Brain microvascular endothelial cell (primary cell): ENCODE measurements around the gene IDI2.
"Not testable (repeated sequence)": the region's sequence is repeated elsewhere in the genome, so short reads cannot be mapped to it uniquely, and the experiment has no call there.

ENCODE experiments used
- DNase-seq: peaks from one replicate; pipeline ENCODE4 v3.0.0-alpha.2; 2020
- H3K27ac ChIP-seq: fragments of 250-450 bp; sonication (Bioruptor Pico); 2 replicates; pipeline ENCODE4 v1.5.1; 2020; ENCODE audit warnings: mild to moderate bottlenecking, moderate library complexity
- H3K27me3 ChIP-seq: fragments of 250-450 bp; sonication (Bioruptor Pico); replicated peaks from 2 replicates; pipeline ENCODE4 v1.5.1; 2020; ENCODE audit warnings: mild to moderate bottlenecking
- H3K36me3 ChIP-seq: fragments of 250-450 bp; sonication (Bioruptor Pico); replicated peaks from 2 replicates; pipeline ENCODE4 v1.5.1; 2020; ENCODE audit warnings: mild to moderate bottlenecking
- H3K4me3 ChIP-seq: 2 replicates; pipeline ENCODE4 v1.5.1; 2011; ENCODE audit warnings: low read depth, mild to moderate bottlenecking, control low read depth, low read length, moderate library complexity
- CTCF ChIP-seq: IDR thresholded peaks from 2 replicates; pipeline ENCODE4 v1.5.1; 2011; ENCODE audit warnings: low read depth, mild to moderate bottlenecking, moderate library complexity, low read length, control low read depth, inconsistent platforms; ENCODE audit errors: missing control alignments
- in situ Hi-C: cut with HindIII; loops from 2 replicates; pipeline ENCODE4 v1.10.0; 2017; ENCODE audit warnings: low sequenced_read_pairs, low pct_ligation_motif_present

Gene IDI2

GRCh38 chr10:1015688-1016087 is 10.0 kb downstream of the IDI2 start:
- no peaks in the 10 kb centered on the region for H3K27me3 ChIP-seq
- no peak overlapping the region for H3K4me3 ChIP-seq
- no peak overlapping the region for H3K27ac ChIP-seq
- H3K36me3 ChIP-seq, result peaks cover 78% of the 10 kb centered on the region
- in situ Hi-C loops, result no loop called here
- TF ChIP-seq CTCF, result no peak
- DNase-seq, result no peak

GRCh38 chr10:1011696-1012095 is 14.0 kb downstream of the IDI2 start:
- Histone ChIP-seq H3K27me3 (no peaks in the 10 kb centered on the region), H3K36me3 (peaks cover 80% of the 10 kb centered on the region), H3K4me3 (no peak overlapping the region), H3K27ac (no peak overlapping the region)
- DNase-seq, result no peak
- in situ Hi-C loops, result no loop called here
- TF ChIP-seq CTCF, result no peak

GRCh38 chr10:1010703-1011102 is 15.0 kb downstream of the IDI2 start:
- Histone ChIP-seq H3K36me3 (peaks cover 81% of the 10 kb centered on the region), H3K27ac (no peak overlapping the region), H3K4me3 (no peak overlapping the region), H3K27me3 (no peaks in the 10 kb centered on the region)
- no peak for TF ChIP-seq CTCF
- in situ Hi-C loops, result no loop called here
- DNase-seq, result no peak

- DNase-seq, H3K4me3 ChIP-seq, H3K27ac ChIP-seq, H3K27me3 ChIP-seq, in situ Hi-C loops: not testable (repeated sequence)
- H3K36me3 ChIP-seq, result peaks cover 87% of the 10 kb centered on the region
These were observed 15.7 kb downstream of the IDI2 start for GRCh38 chr10:1009947-1010346.

- no peak overlapping the region for H3K27ac ChIP-seq
- no peaks in the 10 kb centered on the region for H3K27me3 ChIP-seq
- no peak for DNase-seq
- peaks cover 92% of the 10 kb centered on the region for H3K36me3 ChIP-seq
- in situ Hi-C loops, result no loop called here
- TF ChIP-seq CTCF, result no peak
- no peak overlapping the region for H3K4me3 ChIP-seq
These were observed 16.6 kb downstream of the IDI2 start for GRCh38 chr10:1009071-1009494.

- in situ Hi-C loops, result no loop called here
- DNase-seq, result no peak
- Histone ChIP-seq H3K36me3 (peaks cover 91% of the 10 kb centered on the region), H3K4me3 (no peak overlapping the region), H3K27me3 (no peaks in the 10 kb centered on the region), H3K27ac (no peak overlapping the region)
- no peak for TF ChIP-seq CTCF
These were observed 18.1 kb downstream of the IDI2 start for GRCh38 chr10:1007583-1007982.

GRCh38 chr10:1006573-1006972 is 19.1 kb downstream of the IDI2 start:
- in situ Hi-C loops, result no loop called here
- no peak for DNase-seq

More at GRCh38 chr10:1006573-1006972, 19.1 kb downstream of the IDI2 start:
- no peak for TF ChIP-seq CTCF
- Histone ChIP-seq H3K27me3 (no peaks in the 10 kb centered on the region), H3K36me3 (peaks cover 93% of the 10 kb centered on the region), H3K27ac (no peak overlapping the region), H3K4me3 (no peak overlapping the region)
